Transverse colon (tissue), 4 donors: ENCODE measurements around the gene ARNT2. TPM values are rescaled to one million over a fixed set of nuclear protein-coding genes. Genes with fewer than 3 reads are reported as not detected.

Experiments
- DNase-seq: peaks from one replicate; pipeline ENCODE4 v3.0.0-alpha.2; 2019
- H3K27ac ChIP-seq, 4 donors: fragments of 200-600 bp; sonication (generic); 2 replicates each; pipeline ENCODE4 v1.5.1; 2016 to 2018; ENCODE audit warnings: inconsistent platforms in 4 of 4
- H3K27me3 ChIP-seq: fragments of 200-600 bp; sonication (generic); 2 replicates; pipeline ENCODE4 v1.5.1; 2017; ENCODE audit warnings: inconsistent platforms
- H3K36me3 ChIP-seq, 4 donors: fragments of 200-600 bp; sonication (generic); 2 replicates each; pipeline ENCODE4 v1.5.1; 2017 to 2019; ENCODE audit warnings: inconsistent platforms in 4 of 4
- H3K4me1 ChIP-seq, 4 donors: fragments of 200-600 bp; sonication (generic); 2 replicates each; pipeline ENCODE4 v1.5.1; 2017 to 2020; ENCODE audit warnings: inconsistent platforms in 4 of 4
- H3K4me3 ChIP-seq, 4 donors: fragments of 200-600 bp; sonication (generic); 1 replicate in 1 of 4; 2 replicates in 3 of 4; pipeline versions ENCODE4 v1.5.1 to v1.6.1; 2017 to 2019; ENCODE audit warnings: inconsistent platforms in 4 of 4
- H3K9me3 ChIP-seq, 2 donors: fragments of 200-600 bp; sonication (generic); 2 replicates each; pipeline ENCODE4 v1.5.1; 2017 to 2019; ENCODE audit warnings: inconsistent platforms in 2 of 2
- CTCF ChIP-seq, 5 experiments: fragments of 200-600 bp in 3 of 5; fragments of 450-650 bp in 2 of 5; sonication (generic) in 3 of 5; IDR thresholded peaks; 1 replicate in 2 of 5; 2 replicates in 3 of 5; pipeline ENCODE4 v1.5.1; 2016 to 2017; ENCODE audit warnings: antibody characterized with exemption in 5 of 5, inconsistent platforms in 3 of 5, mild to moderate bottlenecking in 2 of 5, moderate library complexity in 1 of 5
- EP300 ChIP-seq: sonication (generic); formaldehyde crosslinking; IDR thresholded peaks from one replicate; pipeline ENCODE4 v1.6.1; 2017; ENCODE audit warnings: antibody characterized with exemption, low read depth
- POLR2A ChIP-seq: fragments of 450-650 bp; IDR thresholded peaks from one replicate; pipeline ENCODE4 v1.6.1; 2016; ENCODE audit warnings: antibody characterized with exemption, mild to moderate bottlenecking, moderate library complexity
- POLR2AphosphoS5 ChIP-seq, 3 donors: sonication (generic); formaldehyde crosslinking; IDR thresholded peaks; one replicate each; pipeline ENCODE4 v1.6.1; 2016; ENCODE audit warnings: antibody characterized with exemption in 3 of 3
- WGBS, 2 donors: methylation state at CpG; one replicate each; pipeline ENCODE4 v1.1.5; 2018; ENCODE audit warnings: low coverage in 1 of 2; 5-methylcytosine and 5-hydroxymethylcytosine counted together
- in situ Hi-C, 4 donors: fragments of 200-750 bp; cut with MboI; loops; one replicate each; pipeline versions ENCODE4 v1.15.0 to v1.15.1; 2017; ENCODE audit warnings: low sequenced_read_pairs in 3 of 4, low pct_ligation_motif_present in 1 of 4, low pct_unique_long_range_greater_than_20kb in 1 of 4
- intact Hi-C: fragments of 100-400 bp; cut with DNase I; formaldehyde crosslinking; loops from one replicate; pipeline ENCODE4 v1.15.1; 2023; ENCODE audit warnings: low total_unique reads
- total RNA-seq, 4 donors: library from RNA; depleted of rRNA; stranded (reverse); fragments of >200 nt; gene quantifications; one replicate each; pipeline ENCODE4 v1.1.0, GENCODE V29; 2016

Gene ARNT2
- total RNA-seq: 1 to 10 TPM in 3 of 4 donors, not detected in 1; 1.9 to 4.0 (median 2.5) TPM

- DNase-seq: no peak
- TF ChIP-seq POLR2A (no peak), EP300 (no peak), POLR2AphosphoS5 (IDR thresholded peaks at IDR 0.05) (no peak), CTCF (IDR thresholded peaks at IDR 0.05) (no peak)
- no peaks in the 10 kb centered on the region for H3K9me3 ChIP-seq
- H3K4me3 ChIP-seq: peak within 1 kb of the TSS; percentile 24 to 55 (median 51)
- 0% methylated on average over 24 of the region's 102 CpGs; no CpG with 5 or more reads in 1 of the 2 donors for WGBS, 2 donors
- peak within 1 kb of the TSS; percentile 24 to 55 (median 35) for H3K27ac ChIP-seq
- in situ Hi-C loops: no loop called here
- intact Hi-C loops: no loop called here
- no peaks in the 10 kb centered on the region for H3K36me3 ChIP-seq
- peaks cover 46% of the 10 kb centered on the region for H3K27me3 ChIP-seq
- H3K4me1 ChIP-seq: peaks cover 0 to 6% (median 5%) of the 10 kb centered on the region in 4 donors
These were observed at the start of gene ARNT2 for GRCh38 chr15:80404057-80404760. Gene ARNT2 (plus strand): TSS chr15:80404382. CDS start chr15:80404516, 134 bp downstream.

GRCh38 chr15:80367094-80367493 lies 37.1 kb upstream of the ARNT2 start:
- 84 to 100% methylated on average over 2 to 3 of the region's 3 CpGs for WGBS, 2 donors
- intact Hi-C loops: no loop called here
- Histone ChIP-seq H3K27ac (no peak overlapping the region), H3K4me3 (no peak overlapping the region), H3K36me3 (no peaks in the 10 kb centered on the region), H3K9me3 (peaks cover 11 to 27% of the 10 kb centered on the region in 2 donors), H3K27me3 (no peaks in the 10 kb centered on the region), H3K4me1 (no peaks in the 10 kb centered on the region)
- TF ChIP-seq EP300: no peak
- no peak for TF ChIP-seq POLR2A
- no peak for TF ChIP-seq CTCF (IDR thresholded peaks at IDR 0.05)
- no peak for TF ChIP-seq POLR2AphosphoS5 (IDR thresholded peaks at IDR 0.05)
- DNase-seq: no peak
- in situ Hi-C loops: no loop called here

GRCh38 chr15:80367661-80368060 lies 36.5 kb upstream of the ARNT2 start:
- TF ChIP-seq EP300 (no peak), POLR2A (no peak), POLR2AphosphoS5 (IDR thresholded peaks at IDR 0.05) (no peak), CTCF (IDR thresholded peaks at IDR 0.05) (no peak)
- WGBS, 2 donors: 33 to 61% methylated on average over 1 of the region's 1 CpG
- Histone ChIP-seq H3K4me1 (no peaks in the 10 kb centered on the region), H3K4me3 (no peak overlapping the region), H3K36me3 (no peaks in the 10 kb centered on the region), H3K27ac (no peak overlapping the region), H3K9me3 (peaks cover 11 to 27% of the 10 kb centered on the region in 2 donors), H3K27me3 (no peaks in the 10 kb centered on the region)
- no peak for DNase-seq
- intact Hi-C loops (no loop called here), in situ Hi-C loops (no loop called here)

- no peak for DNase-seq
- Histone ChIP-seq H3K27me3 (no peaks in the 10 kb centered on the region), H3K4me1 (no peaks in the 10 kb centered on the region), H3K36me3 (no peaks in the 10 kb centered on the region), H3K4me3 (no peak overlapping the region), H3K27ac (no peak overlapping the region), H3K9me3 (peaks cover 11 to 24% of the 10 kb centered on the region in 2 donors)
- 75 to 81% methylated on average over 2 of the region's 2 CpGs for WGBS, 2 donors
- intact Hi-C loops: no loop called here
- in situ Hi-C loops: no loop called here
- TF ChIP-seq POLR2A (no peak), CTCF (IDR thresholded peaks at IDR 0.05) (no peak), EP300 (no peak), POLR2AphosphoS5 (IDR thresholded peaks at IDR 0.05) (no peak)
These were observed 32.3 kb upstream of the ARNT2 start for GRCh38 chr15:80371924-80372323.
